Endometrium (tissue), 2 donors: ENCODE results near the gene SGMS1.

Experiments used
- FAIRE-seq: peaks from 2 replicates; lab custom pipeline; 2012; peaks lifted over from hg19 to GRCh38; lab: Jason Lieb, UNC
- donor health status: control.
- donor health status: control.

SGMS1 gene

DNA sequence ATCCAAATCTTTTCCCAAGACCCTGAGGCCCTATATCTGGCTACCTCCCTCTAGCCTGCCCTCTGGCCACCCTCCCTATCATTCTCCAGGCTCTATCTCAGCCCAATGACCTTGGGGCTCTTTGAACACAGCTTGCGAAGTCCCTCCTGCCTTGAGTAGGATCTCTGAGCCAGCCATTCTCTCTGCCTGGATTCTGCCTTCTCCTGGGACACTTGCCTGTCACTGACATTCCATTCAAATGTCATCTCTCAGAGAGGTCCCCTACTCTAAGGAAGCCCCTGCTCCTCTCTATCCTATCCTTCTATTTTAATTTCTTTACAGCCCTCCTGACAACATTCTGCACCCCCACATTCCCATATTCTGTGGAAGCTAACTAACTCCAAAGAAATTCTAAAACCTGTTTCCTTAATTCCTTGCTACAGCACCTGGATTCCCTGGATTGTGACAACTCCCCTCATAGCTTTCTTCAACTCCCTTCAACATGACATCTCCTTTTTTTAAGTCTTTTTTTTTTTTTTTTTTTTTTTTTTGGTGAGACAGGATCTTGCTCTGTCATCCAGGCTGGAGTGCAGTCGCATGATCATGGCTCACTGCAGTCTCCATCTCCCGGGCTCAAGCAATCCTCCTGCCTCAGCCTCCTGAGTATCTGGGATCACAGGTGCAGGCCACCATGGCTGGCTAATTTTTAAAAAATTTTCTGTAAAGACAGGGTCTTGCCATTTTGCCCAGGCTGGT lies 291.5 kb downstream of the SGMS1 start:
- FAIRE-seq = no peak

DNA sequence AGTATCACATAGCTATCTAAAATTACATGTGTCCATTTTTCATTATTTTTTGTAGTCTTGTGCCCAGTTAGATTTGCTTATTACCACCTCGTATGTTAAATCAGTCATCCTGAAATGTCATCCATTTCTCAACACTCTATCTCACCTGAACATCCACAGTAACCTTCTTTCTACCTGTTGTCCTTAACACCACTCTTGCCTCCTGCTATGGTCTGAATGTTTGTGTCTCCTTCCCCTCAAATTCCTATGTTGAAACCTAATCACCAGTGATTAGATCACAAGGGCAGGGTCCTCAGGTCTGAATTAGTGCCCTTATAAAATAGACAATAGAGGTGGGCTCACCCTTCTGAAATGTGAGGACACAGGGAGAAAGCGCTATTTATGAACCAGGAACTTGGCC lies 292.3 kb downstream of the SGMS1 start:
- FAIRE-seq = no peak

DNA sequence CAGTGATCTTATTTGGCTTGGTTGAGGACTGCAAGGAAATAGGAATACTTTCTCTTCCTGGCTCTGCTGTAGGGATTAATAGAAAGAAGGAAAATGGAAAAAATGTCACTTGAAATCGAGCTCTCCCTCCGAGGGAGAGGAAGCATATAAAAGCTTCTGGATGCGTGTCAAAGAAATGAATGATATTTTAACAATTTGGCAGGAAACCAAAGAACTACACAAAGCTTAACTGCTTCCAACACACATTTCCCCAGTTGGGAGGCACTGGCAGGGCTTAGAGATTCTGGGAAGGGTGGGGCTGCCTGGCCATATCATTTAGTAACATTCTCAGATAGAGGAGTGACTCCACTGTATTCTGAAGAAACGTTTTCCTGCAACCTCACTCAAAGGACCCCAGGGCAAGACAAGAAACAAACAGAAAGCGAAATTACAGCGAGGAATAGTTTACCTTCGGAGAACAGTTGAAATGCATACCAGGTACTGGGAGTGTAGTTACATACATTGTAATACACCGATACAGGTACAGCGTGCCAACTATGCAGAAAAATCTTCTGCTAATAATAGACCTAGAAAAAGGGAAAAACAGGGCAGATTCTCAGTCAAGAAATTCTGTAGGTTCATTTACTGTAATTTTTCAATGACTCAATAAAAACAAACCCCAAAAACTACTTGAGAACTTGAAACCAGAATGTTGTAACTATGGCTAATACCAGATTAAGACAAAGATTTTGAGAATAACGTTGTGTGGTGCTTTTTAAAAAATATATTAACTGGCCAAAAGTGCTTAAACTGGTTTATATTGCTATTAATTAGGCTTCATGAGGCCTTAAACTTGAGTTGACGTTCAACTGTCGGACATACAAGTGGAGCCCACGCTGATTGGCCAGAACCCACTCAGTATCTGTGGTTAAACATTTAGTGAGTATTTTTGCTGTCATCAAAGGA lies 296.7 kb downstream of the SGMS1 start:
- no peak for FAIRE-seq

DNA sequence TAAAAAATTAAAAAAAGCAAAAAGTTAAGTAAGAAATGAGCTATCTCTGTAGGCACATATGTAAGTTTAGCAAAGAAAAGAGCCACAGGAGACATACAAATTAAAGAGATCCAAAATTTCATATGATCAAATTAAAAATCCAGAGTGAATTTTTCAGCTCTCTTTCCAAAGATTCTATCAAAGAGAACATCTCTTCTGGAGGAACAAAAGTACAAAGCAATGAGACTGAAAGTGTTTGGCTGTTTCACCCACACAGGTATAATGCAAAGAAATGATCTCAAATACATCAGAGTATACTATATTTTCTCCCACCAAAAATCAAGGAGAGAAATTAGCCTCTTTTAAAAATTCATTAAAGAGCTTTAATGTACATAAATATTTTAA lies 297.6 kb downstream of the SGMS1 start:
- no peak for FAIRE-seq

DNA sequence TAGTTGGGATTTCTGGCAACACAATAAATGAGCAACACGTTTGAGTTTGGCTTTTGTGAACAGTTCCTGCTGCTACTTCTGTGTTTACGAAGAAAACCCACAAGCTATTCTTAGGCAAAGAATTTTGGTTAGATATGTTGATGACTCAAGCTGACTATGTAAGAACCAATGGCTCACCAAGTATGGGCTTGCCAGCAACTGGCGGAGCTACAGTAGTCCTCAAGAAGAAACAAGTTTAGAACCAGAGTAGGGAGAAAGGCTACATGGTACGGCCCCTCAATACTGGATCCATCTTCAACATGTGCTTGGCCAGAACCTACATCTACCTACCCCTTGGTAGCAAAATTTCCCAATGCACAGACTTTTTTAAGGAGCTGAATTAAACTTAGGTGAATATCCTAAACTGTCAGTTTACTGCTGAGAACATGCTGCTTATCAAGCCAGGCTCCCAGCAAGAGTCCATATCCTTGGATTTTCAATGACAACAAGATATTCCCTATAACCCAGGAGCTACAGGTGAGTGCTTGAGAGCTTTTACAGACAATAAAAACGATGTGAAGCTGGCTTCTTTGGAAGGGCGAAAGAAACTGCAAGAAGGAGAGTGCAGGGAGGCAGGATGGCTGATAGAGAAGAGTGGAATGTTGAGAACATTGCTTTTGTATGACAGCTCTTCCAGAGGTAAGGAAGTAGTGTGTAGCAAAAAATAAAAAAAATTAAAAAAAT lies 298.1 kb downstream of the SGMS1 start:
- FAIRE-seq = no peak

DNA sequence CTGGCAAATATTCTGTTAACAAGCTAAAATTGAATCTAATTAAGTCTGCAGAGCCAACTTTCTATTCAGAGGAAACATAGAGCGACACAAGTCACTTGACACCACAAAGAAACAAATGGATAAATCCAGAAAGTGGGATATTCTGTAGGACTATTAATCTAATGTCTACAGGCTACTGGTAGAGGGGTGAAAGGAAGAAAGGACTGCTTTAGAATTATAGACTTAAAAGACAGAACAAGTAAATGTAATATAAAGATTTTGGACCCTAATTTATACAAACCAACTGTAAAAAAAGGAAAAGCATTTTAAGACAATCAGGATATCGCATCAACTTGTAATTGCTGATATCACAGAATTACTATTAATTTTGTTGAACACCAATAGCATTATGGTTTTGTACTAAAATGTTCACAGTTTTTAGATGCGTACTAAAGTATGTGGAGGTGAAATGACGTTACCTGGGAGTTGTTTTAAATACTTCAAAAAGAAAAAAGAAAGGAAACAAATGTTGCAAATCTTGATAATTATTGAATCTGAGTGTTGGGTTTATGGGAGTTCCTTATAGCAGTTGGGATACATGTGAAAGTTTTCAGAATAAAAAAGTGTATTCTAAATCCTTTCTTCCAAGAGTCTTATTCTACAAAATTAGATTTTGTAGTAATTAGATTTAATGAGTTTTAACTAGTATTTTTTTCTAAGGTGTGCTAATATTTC lies 298.9 kb downstream of the SGMS1 start:
- FAIRE-seq = no peak

DNA sequence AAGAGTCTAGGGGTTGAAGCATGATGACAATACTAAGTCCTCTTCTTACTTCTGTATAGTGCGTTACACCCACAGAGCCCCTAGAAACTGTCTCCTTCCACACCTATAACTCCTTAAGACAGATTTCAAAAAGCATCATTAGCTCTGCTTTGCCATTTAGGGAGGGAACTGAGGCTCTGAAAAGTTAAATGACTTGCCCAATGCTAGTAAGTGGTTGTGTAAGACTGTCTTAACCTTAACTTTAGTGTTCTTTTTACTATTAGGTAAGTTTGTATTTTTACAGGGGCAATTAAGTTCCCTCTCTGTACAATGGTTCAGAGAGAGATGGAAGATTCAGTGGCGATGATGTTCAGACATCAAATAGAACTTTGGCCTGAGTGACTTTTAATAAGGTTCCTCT lies 299.7 kb downstream of the SGMS1 start:
- FAIRE-seq = no peak

DNA sequence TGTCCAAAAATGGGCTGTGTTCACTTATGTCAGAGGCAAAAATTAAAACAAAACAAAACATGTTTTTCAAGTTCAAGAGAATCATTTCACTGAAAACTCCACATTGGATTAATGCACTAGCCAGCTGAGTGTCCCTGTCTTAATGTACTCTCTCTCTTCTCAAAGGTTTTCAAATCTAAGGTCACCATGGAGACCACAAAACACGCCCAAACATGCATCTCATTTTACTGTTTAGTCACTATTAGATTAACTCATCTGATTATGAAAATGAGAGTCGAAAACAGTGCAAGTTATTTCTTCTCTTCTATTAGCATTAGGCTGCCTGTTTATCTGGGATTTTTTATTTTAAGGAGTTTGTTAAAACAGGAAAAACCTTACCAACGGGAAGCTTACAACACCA lies 301.7 kb downstream of the SGMS1 start:
- FAIRE-seq = no peak

DNA sequence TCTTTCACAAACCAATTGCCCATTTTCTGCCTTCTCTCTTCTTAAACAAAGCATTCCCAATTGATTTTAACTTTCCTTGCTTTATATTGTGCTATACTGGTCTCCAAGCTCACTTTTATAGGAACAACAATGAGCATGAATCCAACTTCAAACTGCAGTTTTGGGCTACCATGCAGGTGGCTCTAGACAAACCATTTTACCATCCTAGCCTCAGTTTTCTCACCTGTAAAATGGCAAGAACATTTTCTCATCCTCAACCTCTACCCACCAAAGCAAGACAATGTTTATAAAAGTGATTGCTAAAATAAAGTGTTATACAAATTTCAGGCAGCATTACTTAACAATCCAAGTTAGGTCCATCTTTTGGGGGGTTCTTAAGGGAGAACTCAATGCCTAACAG lies 305.6 kb downstream of the SGMS1 start:
- no peak for FAIRE-seq

DNA sequence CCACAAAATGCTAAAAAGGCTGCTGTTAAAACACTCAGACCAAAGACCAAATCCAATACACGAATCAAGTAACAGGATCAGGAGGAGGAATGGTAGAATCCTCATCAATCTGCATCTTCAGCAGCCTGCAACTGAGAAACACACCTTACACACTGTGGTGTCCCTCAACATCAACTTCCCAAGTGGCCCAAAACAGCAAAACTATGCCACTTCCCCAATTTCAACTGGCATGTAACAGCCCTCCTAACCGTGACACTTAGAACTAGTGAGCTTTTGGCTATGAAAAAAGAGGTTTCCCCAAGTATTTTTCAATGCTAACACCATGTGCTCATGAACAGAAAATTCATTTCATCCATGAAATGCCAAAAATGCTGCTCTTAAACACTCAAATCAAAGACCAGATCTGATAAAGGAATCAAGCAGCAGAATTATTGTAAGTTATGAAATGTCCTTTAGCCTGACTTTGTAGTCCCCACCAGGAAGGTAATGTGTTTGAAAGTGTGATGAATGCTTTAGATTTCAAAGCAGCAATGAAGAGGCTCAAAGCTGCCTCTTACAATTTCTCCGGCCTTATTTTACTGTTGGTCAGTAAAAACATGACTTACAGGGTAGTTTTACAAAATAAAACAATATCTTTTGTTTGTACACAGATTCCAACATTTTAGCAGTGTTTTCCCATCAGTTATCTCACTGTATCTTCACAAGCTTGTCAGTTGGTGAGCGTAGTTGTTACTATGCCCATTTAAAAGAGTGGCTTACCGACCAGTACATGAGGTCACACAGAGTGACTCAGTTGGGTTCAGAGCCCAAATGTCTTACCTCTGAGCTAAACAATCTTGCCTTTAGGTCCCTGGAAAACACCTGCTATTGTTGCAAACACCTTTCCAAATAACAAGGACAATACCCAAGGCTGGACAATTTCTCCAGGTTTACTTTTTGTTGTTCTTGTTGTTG lies 306.8 kb downstream of the SGMS1 start:
- FAIRE-seq = no peak

DNA sequence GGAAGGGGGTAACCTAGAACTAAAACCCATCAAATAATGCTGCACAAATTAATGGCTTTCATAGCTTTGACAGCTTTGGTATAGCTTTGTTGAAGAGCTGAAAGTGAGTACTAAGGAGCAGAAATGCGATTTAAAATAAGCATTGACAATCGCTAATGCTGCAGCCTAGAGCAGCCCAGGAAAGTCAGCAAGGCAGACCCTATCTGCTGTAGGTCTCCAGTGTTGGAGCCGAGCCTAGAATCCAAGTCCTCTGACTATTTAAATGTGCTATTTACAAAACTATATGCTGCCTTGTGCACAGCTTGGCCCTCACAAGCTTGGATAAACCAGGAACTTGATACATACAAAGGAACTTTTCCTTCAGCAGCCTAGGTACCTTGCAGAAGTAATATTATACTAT lies 307.6 kb downstream of the SGMS1 start:
- FAIRE-seq = no peak

DNA sequence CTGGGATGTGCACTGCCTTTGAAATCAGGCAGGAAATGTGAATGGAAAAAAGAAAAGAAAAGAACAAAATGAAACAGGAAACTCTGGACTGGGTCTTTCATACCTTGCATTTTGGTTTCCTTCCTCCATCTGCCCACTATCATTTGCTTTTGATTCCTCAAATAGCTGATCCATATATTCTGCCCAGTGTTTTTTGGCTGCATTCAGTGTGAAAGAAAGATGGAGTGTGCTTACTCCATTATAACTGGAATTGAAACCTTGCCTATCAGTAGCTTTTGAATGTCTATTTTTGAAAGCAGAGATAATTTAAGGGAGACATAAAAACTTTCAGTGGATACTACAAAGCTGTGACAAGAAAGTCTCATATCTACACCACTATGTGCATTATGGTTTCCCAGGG lies 308.3 kb downstream of the SGMS1 start:
- no peak for FAIRE-seq

DNA sequence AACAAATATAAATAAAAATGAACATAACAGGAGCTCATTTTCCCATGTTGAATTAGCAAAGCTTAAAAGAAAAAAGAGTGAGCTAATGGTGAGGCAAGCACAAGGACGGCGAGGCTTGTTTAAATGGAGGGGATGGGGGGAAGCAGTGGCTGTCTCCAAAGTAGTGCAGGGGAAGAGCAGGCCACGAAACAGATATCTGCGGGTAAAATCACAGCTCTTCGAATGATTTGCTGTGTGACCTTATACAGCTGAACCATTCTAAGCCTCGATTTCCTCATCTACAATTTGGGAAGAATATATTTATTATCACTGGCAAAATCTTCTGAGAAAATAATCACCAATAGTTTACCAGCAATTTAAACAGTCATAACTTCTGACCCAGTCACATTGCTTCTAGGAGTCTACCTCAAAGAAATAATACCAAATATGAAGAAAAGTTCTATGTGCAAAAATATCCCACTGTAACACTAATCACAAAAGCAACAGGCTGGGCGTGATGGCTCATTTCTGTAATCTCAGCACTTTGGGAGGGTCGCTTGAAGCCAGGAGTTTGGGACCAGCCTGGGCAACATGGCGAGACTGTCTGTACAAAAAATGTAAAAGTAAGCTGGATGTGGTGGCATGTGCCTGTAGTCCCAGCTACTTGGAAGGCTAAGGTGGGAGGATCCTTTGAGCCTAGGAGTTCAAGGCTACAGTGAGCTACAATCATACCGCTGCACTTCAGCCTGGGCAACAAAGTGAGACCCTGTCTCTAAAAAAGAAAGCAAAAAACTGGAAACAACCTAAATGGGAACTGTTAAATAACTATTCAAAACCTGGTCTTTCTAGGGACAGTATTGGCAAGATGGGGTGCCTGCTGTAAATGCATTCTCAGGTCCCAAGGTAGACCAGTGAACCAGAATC lies 309.3 kb downstream of the SGMS1 start:
- FAIRE-seq = no peak

DNA sequence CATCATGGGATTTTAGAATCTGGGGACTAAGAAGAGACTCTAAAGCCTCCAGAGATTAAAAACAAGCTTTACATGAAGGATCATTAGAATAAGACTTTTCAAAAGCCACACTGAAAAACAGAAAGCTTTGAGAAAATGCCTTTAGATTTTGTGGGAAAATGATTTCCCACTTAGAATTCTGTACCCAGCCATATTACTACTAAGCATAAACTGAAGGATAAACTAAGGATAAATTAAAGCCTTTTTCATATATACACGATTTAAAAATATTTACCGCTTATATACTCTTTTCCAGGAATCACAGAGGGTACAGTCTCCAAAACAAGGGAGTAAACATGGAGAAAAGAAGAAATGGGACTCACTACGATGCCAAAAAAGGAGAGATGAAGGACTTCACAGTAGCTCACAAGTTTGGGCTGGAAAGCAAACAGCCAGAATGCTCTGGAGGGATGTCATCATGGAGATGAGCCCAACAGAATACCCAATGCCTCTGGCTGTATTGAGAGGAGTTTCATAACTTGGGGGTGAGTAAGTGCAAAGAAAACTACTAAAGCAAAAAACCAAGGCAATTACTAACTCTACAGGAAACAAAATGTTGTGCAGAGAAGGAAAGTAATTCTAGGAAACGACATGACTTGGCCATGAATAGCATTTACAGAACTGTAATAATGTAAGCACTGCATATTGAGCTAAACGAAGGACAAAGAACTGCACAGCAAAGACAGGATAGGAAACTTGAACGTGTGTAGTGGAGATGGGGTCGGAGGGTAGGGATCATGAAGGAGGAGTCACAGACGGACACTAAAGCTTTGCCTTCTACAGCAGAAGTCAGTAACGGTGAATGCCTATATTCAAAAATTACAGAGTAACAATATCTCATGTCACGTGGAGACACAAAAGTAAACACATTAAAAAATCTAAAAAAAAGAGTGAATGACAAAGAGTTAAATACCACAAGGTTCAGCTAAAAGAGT lies 311.0 kb downstream of the SGMS1 start:
- FAIRE-seq = no peak

DNA sequence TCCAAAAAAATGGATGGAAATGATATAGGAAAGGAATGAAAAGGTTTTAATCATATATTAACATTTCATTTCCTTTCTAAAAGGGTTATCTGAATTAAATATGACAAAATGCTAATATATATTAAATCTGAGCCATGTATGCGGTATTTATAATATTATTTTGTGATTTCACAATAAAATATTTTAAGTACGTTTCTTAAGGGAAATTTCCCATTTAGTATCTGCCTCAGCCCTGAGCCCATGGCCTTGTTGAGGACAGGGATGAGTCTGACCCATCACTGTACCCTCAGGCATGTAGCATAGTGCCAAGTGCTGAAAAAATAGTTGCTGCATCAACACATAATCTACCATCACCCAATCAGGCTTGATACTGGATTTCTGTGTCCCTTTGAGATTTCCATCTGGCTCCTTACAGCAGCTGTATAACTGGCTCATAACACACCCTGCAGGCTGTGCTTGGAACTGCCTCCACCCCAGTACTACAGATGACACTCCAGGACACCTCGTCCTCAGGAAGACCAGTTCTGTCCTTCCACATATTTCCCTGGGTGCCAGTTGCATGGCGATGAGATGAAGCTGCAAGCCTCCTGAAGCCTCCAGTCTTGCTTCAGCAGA lies 313.1 kb downstream of the SGMS1 start:
- FAIRE-seq = no peak

DNA sequence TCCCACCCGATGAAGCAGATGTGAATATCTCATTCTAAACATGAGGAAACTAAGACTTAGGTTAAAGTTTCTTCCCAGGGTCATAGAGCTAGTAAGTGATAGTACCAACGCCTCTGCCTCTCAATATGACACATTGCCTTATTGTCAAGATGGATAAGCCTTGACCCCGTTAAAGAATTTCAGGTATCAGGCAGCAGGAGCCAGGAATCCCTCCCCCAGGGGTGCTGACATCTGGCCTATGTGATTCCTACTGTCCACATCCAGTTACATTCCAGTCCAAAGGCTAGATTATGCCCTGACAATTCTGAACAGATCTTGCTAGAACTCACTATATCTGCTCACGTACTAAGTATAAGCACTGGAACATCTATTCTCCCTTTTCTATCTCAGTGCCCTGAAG lies 314.4 kb downstream of the SGMS1 start:
- FAIRE-seq = no peak

DNA sequence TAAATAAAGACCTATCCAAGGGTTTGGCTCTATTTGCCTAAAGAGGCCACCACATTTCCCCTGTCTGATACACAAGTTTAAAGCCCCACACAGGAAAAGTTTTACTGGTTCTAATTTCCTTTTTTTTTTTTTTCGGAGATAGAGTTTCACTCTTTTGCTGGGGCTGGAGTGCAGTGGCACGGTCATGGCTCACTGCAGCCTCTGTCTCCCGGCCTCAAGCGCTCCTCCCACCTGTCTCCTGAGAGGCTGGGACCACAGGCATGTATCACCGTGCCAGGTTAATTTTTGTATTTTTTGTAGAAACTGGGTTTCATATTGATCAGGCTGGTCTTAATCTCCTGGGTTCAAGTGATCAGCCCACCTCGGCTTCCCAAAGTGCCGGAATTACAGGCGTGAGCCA lies 319.1 kb downstream of the SGMS1 start:
- FAIRE-seq = no peak

DNA sequence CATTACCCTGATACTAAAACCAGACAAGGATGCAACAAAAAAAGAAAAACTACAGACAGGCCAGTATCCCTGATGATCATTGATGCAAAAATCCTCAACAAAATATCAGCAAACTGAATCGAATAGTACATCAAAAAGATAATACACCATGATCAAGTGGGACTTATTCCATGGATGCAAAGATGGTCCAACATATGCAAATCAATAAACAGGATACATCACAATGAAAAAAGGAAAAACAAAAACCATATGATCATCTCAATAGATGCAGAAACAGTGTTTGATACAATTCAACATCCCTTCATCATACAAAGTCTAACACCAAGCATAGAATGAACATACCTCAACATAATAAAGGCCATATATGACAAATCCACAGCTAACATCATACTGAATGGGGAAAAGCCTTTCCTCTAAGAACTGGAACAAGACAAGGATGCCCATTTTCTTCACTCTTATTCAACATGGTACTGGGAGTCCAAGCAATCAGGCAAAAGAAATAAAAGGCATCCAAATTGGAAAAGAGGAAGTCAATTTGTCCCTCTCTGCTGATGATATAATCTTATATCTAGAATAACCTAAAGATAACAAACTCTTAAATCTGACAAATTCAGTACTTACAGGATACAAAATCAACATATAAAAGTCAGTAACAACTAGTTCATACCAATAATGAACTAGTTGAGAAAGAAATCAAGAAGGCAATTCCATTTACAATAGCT lies 323.6 kb downstream of the SGMS1 start:
- no peak for FAIRE-seq
